ENCODE measurements around the gene ITGB2.

ITGB2 gene

GRCh38 chr21:44858291-44858690, 62.4 kb downstream of the ITGB2 start:
- DNase-seq (ENCODE audit: low read depth): no peak
- no peak for TF ChIP-seq CTCF (conservative IDR thresholded peaks at IDR 0.05; ENCODE audit: low read length)
- H3K4me3 ChIP-seq (ENCODE audit: low read length): no peak overlapping the region

DNA sequence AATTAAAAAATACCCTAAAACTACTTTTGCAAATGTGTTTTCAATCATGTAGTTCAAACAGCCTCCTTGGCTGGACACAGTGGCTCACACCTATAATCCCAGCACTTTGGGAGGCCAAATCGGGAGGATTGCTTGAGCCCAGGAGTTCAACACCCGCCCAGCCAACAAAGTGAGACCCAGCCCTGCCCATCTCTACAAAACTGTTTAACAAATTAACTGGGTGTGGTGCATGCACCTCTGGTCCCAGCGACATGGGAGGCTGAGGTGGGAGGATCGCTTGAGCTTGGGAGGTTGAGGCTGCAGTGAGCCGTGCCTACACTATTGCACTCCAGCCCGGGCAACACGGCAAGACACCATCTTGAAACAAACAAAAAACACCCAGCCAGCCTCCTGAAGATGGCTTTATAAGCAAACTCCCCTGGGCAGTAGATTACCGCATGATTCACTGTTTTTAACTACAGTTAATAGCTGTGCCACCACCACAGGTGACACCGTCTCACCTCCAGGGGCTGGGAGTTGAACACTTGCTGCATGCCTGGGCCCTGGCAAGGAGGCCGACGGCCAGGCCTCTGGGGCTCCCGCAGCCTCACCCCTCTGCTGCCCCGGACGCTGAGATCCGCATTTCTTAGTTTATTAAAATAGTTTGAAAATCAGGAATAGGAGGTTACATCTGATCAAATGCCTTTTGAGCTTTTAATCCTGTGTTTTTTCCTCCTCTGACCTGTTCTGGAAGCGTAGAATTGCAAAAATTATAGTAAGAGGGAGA, 63.4 kb downstream of the ITGB2 start:
- TF ChIP-seq CTCF (conservative IDR thresholded peaks at IDR 0.05; ENCODE audit: low read length): no peak
- H3K4me3 ChIP-seq (ENCODE audit: low read length): no peak overlapping the region
- no peak for DNase-seq (ENCODE audit: low read depth)

DNA sequence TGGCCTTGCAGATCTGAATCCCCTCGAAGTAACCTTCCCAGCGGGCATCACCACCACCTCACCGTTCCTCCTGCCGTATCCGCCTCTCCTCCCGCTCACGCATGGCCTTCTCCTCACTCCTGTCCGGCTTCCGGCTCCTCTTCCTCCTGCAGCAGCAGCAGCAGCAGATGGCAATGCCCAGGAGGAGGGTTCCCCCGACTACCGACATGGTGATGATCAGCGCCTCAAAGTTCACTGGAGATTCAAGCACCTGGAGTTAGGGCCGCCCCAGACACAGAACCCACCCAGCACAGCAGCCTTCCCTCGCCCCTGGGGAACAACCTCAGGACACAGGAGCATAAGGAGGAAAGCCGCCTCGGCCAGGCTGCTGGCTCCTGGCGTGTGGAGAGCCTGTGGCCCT, 64.6 kb downstream of the ITGB2 start:
- TF ChIP-seq CTCF (conservative IDR thresholded peaks at IDR 0.05; ENCODE audit: low read length): no peak
- H3K4me3 ChIP-seq (ENCODE audit: low read length): no peak overlapping the region
- DNase-seq (ENCODE audit: low read depth): no peak

- H3K4me3 ChIP-seq (ENCODE audit: low read length): no peak overlapping the region
- TF ChIP-seq CTCF (conservative IDR thresholded peaks at IDR 0.05; ENCODE audit: low read length): no peak
- no peak for DNase-seq (ENCODE audit: low read depth)
Observed at GRCh38 chr21:44855572-44855971, 65.1 kb downstream of the ITGB2 start.

GRCh38 chr21:44854664-44855446, 65.8 kb downstream of the ITGB2 start:
- no peak for DNase-seq (ENCODE audit: low read depth)
- no peak for TF ChIP-seq CTCF (conservative IDR thresholded peaks at IDR 0.05; ENCODE audit: low read length)
- H3K4me3 ChIP-seq (ENCODE audit: low read length): no peak overlapping the region

DNA sequence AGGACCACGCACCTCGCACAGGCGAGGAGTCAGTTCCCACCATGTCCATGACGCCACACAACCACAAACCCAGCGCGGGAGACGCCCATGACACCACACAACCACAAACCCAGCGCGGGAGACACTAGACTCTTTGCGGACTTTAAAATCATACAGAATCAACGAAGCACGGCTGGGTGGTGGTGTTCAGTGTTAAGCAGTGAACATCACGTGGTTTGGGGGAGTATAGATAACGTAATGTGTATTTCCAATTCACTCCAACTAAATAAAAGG, 66.4 kb downstream of the ITGB2 start:
- TF ChIP-seq CTCF (conservative IDR thresholded peaks at IDR 0.05; ENCODE audit: low read length): no peak
- H3K4me3 ChIP-seq (ENCODE audit: low read length): no peak overlapping the region
- DNase-seq (ENCODE audit: low read depth): no peak

Data from AG10803 (cell line).